ENCODE measurements around the gene KDM3B. TPM values are rescaled to one million over a fixed set of nuclear protein-coding genes. Genes with fewer than 3 reads are reported as not detected.

Gene KDM3B
- total RNA-seq, 1 donor from 2014 or later, result 61.3 TPM

- intact Hi-C loops (cut with micrococcal nuclease), result no loop called here
These were observed 7.4 kb upstream of the KDM3B start for GRCh38 chr5:138344887-138345622.

DNA sequence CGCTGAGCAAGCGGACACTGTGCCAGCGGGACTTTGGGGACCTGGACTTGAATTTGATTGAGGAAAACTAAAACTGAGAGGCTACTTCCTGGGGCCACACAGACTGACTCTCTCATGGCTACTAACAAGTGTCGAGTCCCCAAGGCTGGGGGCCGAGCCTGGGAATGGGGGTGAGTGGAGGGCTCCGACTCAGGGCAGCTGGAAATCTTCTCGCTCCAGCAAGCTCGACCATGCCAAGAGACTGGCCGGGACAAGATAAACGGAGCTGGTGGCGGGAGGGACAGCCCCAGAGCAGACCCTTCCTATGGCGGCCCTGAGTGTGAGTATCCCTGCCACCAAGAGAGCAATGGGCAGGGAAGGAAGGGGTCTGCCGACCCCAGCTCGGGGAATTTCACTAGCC is 5.6 kb upstream of the KDM3B start:
- intact Hi-C loops (cut with micrococcal nuclease), result no loop called here

GRCh38 chr5:138349852-138350562 is 2.5 kb upstream of the KDM3B start:
- intact Hi-C loops (cut with micrococcal nuclease), result no loop called here

DNA sequence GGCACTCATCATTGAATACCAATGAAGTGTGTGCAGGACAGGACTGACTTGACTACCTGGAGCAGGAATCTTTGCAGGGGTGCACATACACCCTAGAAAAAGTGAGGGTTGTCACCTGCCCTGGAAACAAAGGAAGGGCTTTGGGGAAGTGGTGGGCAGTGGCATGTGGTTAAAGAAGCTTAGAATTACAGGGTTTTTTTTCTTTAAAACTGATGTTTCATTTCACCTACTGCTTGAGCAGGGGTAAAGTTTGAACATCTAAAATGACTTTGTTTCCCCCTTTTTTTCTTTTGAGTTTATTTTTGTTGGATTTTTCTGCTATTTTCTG is 2.0 kb upstream of the KDM3B start:
- intact Hi-C loops (cut with micrococcal nuclease), result no loop called here

GRCh38 chr5:138351056-138351455 is 1.4 kb upstream of the KDM3B start:
- intact Hi-C loops (cut with micrococcal nuclease), result no loop called here

DNA sequence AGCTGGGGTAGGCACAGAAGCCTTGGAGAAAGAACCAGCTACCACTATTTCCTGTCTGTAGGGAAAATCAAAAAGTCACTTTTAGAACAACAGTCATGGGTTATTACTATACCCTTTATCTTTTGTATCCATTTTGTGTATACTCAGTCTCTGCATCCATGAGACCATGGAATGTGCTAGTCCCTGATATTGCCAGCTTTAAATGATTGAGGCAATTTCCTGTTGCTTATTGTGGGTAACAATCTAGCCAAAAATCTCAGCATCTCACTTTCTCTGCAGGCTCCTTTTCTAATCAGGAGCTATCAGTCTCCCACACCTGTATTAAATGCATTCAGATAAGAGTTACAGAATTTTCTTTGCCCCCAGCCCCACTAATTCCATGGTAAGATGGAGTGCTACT is 968 bp upstream of the KDM3B start:
- intact Hi-C loops (cut with micrococcal nuclease), result no loop called here

GRCh38 chr5:138352722-138353559 is 456 bp downstream of the KDM3B start:
- intact Hi-C loops (cut with micrococcal nuclease), result loop anchor here (1.0 to 2.0 kb wide), 5 partner anchors 16 to 190 kb away; partner anchors contain the start of genes CDC23, CDC25C and ETF1

GRCh38 chr5:138353560-138354080 is 1.1 kb downstream of the KDM3B start:
- intact Hi-C loops (cut with micrococcal nuclease), result loop anchor here (1.0 to 2.0 kb wide), 2 partner anchors 141 to 173 kb away; partner anchors contain the start of gene CDC23

GRCh38 chr5:138354387-138354786 is 1.9 kb downstream of the KDM3B start:
- intact Hi-C loops (cut with micrococcal nuclease), result no loop called here

DNA sequence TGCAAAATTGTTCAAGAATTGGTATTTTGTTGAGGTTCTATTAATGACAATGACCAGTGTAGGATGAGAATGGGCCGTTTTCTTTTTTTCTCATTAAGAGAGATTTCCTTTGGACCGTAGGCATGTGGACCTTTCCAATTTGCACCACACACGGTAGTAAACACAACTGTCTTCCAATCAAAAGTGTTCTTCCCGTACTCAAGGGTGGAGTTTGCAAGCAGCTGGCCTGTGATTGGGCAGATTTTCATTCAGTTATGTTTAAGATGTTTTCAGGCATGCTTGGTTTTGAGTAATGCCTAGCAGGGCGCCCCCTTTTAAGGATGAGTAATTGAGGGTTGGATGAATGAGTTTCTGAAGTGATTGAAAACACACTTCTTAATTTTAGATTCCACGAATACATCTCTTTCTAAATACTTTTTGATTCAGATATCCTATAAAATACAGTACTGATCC is 2.5 kb downstream of the KDM3B start:
- intact Hi-C loops (cut with micrococcal nuclease), result loop anchor here (1.0 kb wide), 1 partner anchor 109 kb away; no protein-coding TSS in a partner anchor

DNA sequence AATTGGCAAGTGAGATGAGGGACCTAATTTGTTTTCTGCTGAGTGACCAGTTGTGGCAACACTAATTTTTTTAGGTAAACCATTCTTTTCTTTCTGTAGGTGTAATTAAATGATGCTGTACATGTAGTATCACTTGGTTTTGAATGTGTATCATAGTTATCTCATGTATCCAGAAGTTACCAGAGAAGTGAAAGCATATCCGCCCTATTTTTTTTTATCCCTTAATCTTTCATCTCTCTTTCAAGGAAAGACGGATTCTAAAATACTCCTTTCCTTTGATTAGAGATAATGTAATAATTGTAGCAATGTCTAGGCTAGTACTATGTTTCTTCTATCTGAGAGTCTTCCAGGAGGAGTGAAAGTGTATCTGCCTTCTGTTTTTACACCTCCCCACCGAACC is 7.1 kb downstream of the KDM3B start:
- intact Hi-C loops (cut with micrococcal nuclease), result no loop called here

DNA sequence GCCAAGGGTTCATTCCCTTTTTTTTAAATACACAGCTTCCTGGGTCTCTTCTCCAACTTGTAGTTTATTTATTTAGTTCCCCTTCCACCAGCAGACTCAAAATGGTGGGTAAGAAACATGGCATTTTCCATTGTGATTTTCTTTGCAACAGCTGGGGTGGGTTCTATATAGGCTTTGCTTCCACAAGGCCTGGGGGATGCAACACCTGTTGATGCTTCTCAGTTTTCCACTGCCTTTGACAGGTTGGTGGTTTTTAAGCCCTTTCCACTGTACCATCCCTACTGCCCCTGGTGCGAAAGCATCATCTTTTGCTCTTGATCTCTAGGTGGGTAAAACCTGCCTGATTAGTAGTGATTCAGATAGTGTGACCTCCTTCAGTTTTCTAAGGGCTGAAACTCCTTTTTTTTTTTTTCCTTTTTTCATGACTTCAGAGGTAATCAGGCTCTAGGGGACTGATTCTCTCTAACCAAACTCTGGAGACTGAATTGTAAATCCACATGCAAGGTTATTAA is 8.5 kb downstream of the KDM3B start:
- intact Hi-C loops (cut with micrococcal nuclease), result no loop called here

DNA sequence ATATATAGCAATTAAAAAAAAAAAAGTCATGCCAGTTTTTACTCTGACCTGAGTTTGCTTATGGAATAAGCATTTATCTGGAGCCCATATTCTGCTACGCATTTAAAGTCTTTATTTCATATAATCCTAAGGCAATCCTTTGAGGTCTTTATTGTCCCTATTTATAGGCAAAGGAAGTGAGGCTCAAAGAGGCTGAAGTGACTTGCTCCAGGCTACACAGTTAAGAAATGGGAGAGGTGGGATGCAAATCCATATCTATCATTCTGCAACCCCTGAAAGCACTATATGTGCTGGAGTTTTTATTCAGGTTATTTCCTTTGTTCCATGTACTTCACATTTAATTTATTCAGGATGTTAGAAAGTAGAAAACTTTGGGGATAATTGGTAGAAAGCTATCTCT is 12.1 kb downstream of the KDM3B start:
- intact Hi-C loops (cut with micrococcal nuclease), result no loop called here

DNA sequence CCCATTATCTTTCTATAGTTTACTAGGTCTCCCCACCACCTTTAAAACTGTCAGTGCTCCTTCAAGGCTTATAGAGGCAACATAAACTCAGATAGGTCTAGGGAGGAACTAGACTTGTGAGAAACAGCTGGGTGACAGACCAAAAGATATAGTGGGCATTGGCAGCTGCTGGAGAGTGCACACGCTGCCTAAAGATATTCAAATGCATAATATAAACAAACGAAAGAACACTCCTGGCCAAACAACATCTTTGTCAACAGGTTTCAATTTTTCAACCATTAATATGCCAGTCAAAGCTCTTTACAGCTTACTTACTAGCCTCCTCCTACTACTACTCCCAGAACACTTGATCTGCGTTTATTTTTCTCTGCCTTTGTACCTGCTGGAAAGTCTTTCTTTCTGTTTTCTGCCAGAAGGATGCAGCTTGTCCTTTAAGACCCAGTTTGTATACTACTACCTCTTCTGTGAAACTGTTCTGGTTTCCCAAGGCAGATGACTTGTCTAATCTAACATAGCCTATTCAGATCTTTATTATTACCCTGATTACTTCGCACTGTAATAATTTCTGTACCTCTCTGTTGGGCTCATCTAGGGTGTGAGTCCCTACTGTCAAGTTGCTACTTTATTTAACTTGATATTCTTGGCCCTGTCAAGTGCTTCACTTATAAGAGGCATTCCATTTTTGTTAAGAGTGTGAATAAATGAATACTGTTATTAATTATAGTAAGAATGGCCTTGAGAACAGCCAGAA is 14.3 kb downstream of the KDM3B start:
- intact Hi-C loops (cut with micrococcal nuclease), result no loop called here

DNA sequence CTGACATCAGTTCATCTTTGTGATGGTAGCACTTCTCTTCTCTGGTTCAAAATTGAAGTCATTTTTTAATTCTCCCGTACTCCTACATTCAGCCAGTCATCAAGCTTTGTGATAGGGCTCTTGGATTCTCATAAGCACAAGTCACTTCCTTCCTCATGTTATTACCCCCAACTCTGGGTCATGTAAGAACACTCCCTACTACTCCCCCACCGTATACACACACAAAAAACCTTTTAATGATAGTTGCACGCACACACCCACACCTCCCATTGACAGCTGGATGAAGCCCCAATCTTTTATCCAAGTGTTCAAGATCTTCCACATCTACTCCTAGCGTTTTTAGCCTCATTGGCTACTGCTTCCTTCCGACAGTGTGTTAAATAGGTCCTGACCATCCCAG is 16.8 kb downstream of the KDM3B start:
- intact Hi-C loops (cut with micrococcal nuclease), result no loop called here

GRCh38 chr5:138369706-138370105 is 17.2 kb downstream of the KDM3B start:
- intact Hi-C loops (cut with micrococcal nuclease), result no loop called here

DNA sequence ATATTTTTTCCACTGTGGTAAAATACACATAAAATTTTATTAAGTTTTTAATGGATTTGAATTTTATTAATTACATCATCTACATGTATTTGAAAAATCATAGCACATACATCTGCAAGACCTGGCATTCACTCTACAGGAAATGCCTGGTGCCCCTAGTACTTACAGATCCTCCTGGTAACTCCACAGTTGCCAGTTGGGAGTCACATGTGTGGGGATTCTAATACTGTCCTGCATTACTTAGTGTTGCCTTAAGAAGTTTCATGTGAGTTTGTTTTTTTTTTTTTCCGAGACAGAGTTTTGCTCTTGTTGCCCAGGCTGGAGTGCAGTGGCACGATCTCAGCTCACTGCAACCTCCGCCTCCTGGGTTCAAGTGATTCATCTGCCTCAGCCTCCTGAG is 18.1 kb downstream of the KDM3B start:
- intact Hi-C loops (cut with micrococcal nuclease), result no loop called here

DNA sequence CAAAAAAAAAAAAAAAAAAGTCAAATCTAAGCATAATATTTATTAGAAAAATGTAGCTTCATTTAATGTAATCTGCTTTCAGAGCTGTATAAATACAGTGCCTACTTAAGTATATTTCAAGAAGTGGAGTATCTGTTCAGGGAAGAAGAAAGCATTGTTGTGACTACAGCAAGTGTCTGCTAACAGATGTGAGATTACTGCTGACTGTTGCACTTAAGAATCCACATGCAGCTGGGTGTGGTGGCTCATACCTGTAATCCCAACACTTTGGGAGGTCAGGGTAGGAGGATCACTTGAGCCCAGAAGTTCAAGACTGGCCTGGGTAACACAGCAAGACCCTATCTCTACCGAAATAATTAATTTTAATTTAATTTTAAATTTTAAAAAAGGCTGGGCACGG is 19.0 kb downstream of the KDM3B start:
- intact Hi-C loops (cut with micrococcal nuclease), result no loop called here

GRCh38 chr5:138372225-138372624 is 19.7 kb downstream of the KDM3B start:
- intact Hi-C loops (cut with micrococcal nuclease), result no loop called here

- intact Hi-C loops (cut with micrococcal nuclease), result no loop called here
These were observed 20.2 kb downstream of the KDM3B start for GRCh38 chr5:138372653-138373052.

DNA sequence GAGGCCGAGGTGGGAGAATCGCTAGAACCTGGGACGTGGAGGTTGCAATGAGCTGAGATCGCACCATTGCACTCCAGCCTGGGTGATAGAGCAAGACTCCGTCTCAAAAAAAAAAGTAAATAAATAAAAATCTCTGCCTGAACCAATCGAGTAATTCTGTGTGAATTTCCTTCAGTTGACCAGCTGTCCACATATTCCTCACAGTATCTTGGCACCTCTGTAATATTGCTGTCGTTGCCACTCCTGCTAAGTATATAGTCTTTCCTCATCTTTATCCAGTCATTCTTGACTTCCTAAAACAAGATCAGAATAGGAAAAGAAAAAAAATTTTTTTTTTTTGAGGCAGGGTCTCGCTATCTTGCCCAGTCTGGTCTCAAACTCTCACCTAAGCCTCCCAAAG is 29.9 kb downstream of the KDM3B start:
- intact Hi-C loops (cut with micrococcal nuclease), result no loop called here
